ENCODE results near the gene LYPD6.

DNA sequence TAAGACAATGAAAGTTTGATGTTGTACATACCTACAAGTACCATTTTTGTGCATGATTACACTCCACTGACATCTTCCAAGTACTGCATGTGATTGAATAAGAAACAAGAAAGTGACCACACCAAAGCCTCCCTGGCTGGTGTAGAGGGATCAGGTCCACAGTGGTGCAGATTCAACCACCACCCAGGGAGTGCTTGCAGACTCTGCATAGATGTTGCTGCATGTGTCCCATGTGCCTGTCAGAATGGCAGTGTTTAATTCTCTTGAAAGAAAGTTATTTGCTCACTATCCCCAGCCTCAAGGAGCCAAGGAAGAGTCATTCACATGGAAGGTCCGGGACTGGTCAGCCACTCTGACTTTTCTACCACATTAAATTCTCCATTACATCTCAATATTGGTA lies 142.7 kb downstream of the LYPD6 start:
- TF ChIP-seq GATA3 (IDR thresholded peaks at IDR 0.05; ENCODE audit: low read depth, low read length) = no peak
- TF ChIP-seq GATA2 (IDR thresholded peaks at IDR 0.05; ENCODE audit: low read depth, low read length) = no peak
